Frontal cortex (tissue), 4 donors: ENCODE data around the gene P2RY2. TPM values are rescaled to one million over a fixed set of nuclear protein-coding genes. Genes with fewer than 3 reads are reported as not detected.
"Not testable (repeated sequence)": the region's sequence is repeated elsewhere in the genome, so short reads cannot be mapped to it uniquely, and the experiment has no call there.

Experiments used
- DNase-seq, 2 donors: peaks; one replicate each; pipeline ENCODE4 v3.0.0; 2012; ENCODE audit warnings: low spot score in 2 of 2
- FAIRE-seq: peaks from 2 replicates; lab custom pipeline; 2012; peaks lifted over from hg19 to GRCh38; lab: Jason Lieb, UNC
- total RNA-seq: library from RNA; depleted of rRNA; stranded (reverse); fragments of >200 nt; gene quantifications from one replicate; pipeline ENCODE4 v1.2.3, GENCODE V29; 2014
- donor health status: control.
- donor health status: control.
- donor health status: control.

The P2RY2 gene
- total RNA-seq, 1 donor from 2014 or later = not detected

GRCh38 chr11:73273222-73273895 is 55.3 kb downstream of the P2RY2 start:
- no peak for DNase-seq
- FAIRE-seq = no peak

GRCh38 chr11:73274191-73274590 is 56.1 kb downstream of the P2RY2 start:
- not testable (repeated sequence) for DNase-seq, FAIRE-seq

- no peak for DNase-seq
- no peak for FAIRE-seq
Observed at GRCh38 chr11:73274722-73275380, 56.8 kb downstream of the P2RY2 start.

DNA sequence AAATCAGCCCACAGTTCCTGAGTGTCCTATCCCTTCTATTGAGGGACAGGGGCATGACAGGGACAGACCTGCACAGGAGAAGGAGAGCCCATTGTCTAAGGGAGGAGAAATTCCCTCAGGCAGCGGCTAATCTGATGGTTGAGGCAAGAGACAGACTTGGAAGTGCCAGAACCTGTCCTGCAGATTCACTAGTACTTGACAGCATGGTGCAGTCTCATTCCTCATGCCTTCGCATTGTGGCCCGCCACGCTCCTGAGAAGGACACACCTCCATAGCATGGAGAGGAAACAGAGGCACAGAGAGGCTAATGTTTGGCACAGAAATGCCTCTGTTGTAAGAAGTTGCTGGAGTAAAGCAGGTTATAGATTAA is 57.3 kb downstream of the P2RY2 start:
- DNase-seq (no peak), FAIRE-seq (no peak)

DNA sequence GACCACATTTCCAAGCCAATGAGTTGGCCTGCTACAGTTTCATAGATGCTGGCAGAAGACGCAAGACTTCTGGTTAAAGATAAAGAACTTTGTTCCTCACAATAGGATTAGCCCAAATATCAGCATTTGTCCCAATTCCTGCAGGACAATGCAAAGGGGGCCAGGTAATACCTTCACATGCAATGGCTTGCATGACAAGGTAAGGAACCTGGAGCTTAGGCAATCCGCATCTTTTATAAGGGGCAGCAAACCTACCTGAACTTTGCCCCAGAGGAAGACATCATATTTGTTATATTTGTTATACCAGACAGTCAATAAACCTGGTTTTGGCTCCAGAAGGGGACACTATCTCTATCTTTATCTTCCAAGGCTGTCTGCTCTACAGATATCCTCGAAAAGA is 59.4 kb downstream of the P2RY2 start:
- DNase-seq = no peak
- no peak for FAIRE-seq

DNA sequence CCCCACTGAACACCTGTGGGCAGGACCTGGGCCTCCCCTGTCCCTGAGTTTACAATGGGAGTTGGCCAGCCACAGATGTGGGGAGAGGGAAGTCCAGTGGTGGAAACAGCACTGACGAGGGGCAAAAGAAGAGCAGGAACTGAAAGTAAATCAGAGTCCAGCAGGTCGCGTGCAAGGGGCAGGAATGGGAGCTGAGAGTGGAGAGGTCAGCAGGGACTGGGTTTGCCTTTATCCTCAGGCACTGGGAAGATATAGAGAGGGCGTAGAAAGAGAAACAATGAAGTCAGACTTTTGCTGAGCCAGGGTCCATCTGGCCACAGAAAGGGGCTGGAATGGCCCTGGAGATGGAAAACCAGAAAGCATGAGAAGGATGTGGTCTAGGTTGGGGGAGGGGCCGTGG is 62.5 kb downstream of the P2RY2 start:
- no peak for FAIRE-seq
- DNase-seq = no peak

DNA sequence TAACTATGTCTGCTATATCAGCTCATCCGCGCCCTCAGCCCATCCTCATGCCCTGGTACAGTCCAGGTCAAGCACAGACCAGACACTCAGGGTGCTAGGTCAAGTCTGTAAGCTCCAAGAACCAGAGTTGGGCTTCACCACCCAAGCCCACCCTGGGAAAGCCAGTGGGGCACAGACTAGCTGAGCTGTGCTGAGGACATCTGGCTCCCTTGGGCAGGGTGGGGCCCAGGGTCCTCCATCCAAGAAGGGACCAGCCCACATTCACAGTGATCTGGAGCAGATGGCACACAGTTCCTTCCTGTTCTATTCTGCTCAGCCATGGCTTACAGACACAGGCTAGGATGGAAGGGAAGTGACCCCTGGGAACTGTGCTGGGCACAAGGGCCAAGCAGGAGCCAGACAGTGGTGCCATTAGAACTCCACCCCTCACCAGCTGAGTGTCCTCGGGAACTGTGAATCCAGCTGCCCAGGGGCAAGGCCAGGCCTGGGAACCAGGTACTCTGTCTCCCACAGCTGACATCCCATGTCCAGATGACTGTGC is 63.2 kb downstream of the P2RY2 start:
- DNase-seq = no peak
- FAIRE-seq = no peak

DNA sequence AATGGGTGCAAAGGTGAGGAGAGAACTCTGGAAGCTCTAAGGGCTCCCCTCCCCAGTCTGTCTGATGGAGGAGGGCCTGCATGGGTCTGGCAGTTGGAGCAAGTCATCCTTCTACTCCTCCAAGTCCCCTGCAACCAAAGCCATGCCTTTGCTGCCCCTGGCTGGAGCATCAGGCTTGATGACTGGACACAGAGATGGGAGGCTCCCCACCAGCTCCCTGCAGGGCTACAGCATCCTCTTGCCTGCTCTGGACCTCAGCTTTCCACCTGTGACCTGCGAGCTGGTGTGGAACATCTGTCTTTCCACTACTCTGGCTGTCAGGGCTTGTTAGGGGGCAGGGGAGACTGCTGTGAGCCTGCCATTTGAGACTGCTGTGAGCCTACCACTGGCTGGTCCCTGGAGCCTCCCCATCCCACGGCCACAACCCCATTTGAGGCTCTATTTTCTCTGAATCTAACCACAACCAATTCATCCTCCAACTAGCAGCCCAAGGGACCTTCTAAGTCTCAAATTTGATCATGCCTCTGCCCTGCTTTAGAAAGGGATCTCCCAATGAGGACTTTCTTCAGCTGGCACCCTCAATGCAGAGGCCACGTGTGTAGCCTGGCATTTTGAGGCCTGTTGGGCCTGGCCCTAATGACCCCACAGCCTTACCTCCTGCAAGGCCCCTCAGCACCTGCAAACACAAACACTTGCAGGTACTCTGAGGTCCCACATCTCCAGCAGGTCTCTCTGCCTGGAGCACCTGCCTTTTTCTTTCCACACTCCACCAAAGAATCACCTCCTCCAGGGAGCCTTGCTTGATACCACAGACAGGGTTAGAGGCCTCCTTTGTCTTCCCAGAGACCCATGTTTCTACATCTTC is 63.9 kb downstream of the P2RY2 start:
- FAIRE-seq = no peak
- DNase-seq = no peak

DNA sequence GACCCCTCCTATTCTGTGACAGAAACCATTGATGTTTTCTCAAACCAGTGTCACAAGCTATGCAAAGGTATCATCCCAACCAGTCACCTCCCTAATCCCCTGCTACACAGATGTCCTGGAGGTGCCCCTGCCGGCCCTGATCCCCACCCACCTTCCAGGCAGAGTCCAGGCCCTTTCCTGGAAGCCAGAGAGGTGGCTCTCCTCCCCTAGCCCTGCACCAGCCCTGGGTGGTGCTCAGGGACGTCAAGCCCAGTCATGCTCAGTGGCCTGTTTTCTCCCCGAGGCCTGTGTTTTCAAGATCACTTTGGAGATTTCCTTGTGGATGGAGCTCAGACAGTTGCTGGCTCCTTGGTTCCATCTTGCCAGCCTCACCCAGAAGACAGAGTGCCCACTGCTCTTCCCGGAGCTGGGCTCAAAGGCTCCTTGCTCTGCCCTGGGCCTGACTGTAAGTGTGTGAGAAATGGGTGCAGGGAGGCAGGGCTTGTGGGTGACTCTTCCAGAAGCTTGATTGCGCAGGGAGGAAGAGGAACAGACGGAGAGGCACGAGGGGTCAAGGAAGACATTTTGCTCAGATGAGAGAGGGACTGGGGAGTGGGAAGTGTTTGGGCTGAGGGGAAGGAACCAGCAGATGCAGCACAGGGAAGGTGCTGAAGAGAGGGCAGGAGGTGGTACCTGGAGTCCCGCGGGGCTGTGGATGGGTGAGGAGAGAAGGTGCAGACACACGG is 65.4 kb downstream of the P2RY2 start:
- FAIRE-seq (no peak), DNase-seq (no peak)

DNA sequence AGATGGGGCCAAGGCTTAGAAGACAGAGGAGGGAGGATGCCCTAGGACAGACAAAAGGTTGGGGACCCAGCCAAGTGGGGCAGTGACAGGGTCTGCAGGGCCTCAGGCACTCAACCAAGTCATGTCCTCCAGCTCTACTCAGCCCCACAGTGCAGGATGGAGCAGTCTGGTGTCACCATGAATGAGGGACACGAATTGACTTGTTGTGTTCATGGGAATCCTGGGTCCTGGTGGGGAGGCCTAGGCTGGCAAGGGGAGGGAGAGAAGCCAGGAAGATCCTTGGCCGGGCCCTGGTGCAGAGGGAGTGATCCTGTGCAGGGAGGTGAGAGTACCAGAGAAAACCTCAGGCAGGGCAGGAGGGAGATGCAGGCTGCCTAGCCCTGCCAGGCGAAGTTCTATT is 66.0 kb downstream of the P2RY2 start:
- no peak for DNase-seq
- no peak for FAIRE-seq

DNA sequence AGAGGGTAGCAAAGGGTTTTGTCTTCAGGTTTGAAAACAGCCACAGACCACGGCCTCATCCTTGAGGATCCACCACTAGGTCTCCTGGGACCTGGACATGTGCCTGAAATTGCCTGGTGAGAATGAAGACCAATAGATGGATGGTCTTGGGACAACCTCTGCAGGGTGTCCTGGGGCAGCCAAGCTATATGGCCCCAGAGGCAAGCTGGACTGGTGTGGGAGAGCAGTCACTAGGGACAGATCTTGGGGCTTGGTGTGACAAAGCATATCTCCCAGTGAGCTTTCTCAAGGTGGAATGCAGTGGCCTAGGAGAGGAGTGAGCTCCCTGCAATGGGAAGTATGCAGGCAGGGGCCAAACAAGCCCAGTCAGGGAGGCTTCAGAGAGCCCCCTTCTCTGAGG is 67.6 kb downstream of the P2RY2 start:
- no peak for DNase-seq
- no peak for FAIRE-seq

Other genes starting within 250 kb of the P2RY2 start
- gene FCHSD2, start 76.0 kb upstream of the P2RY2 start, total RNA-seq = 57.9 TPM
- gene P2RY6, start 54.1 kb downstream of the P2RY2 start, total RNA-seq = under 0.01 TPM
- gene ARHGEF17, start 90.0 kb downstream of the P2RY2 start, total RNA-seq = 16.3 TPM
- gene RELT, start 158.1 kb downstream of the P2RY2 start, total RNA-seq = 2.0 TPM